AG04449 (cell line): ENCODE measurements around the gene TLL2.
A peak's percentile ranks its signal among the peaks of the same experiment; 100 is the strongest.

Source experiments
- CTCF ChIA-PET: fragments of 350-600 bp; formaldehyde crosslinking; extraction: SDS; loops from one replicate; lab custom pipeline; 2021; ENCODE audit warnings: antibody characterized with exemption; lab: Yijun Ruan, JAX
- POLR2A ChIA-PET: fragments of 400-600, 350-600 bp; formaldehyde crosslinking; extraction: SDS; loops from one replicate; lab custom pipeline; 2020; ENCODE audit warnings: antibody characterized with exemption, inconsistent platforms; lab: Yijun Ruan, JAX
- DNase-seq: peaks from one replicate; pipeline ENCODE4 v3.0.0-alpha.2; 2010; ENCODE audit warnings: low read depth, low spot score
- H3K4me3 ChIP-seq: 2 replicates; pipeline ENCODE4 v1.5.1; 2011; ENCODE audit warnings: low read depth, mild to moderate bottlenecking, control low read depth, low read length
- CTCF ChIP-seq: IDR thresholded peaks from one replicate; pipeline ENCODE4 v1.5.1; 2011; ENCODE audit warnings: mild to moderate bottlenecking, moderate library complexity, low read length, control low read depth, inconsistent platforms; ENCODE audit not compliant: insufficient read depth; ENCODE audit errors: missing control alignments

TLL2 gene

GRCh38 chr10:96380821-96381220 is 132.9 kb downstream of the TLL2 start:
- no peak overlapping the region for H3K4me3 ChIP-seq
- ChIA-PET CTCF (interaction anchor here (2.1 to 12.5 kb wide), 3 partner anchors 10 to 133 kb away, joined by 8 to 253 read pairs (median 10); partner anchors contain the start of gene TLL2), POLR2A (interaction anchor here (0.7 kb wide), 1 partner anchor 230 kb away, joined by 5 read pairs; no protein-coding TSS in a partner anchor)
- DNase-seq: no peak
- TF ChIP-seq CTCF: no peak

- ChIA-PET POLR2A (no interaction called here), CTCF (interaction anchor here (1.0 to 12.5 kb wide), 4 partner anchors 9 to 216 kb away, joined by 3 to 253 read pairs (median 9); partner anchors contain the start of gene TLL2)
- no peak overlapping the region for H3K4me3 ChIP-seq
- no peak for DNase-seq
- no peak for TF ChIP-seq CTCF
Observed at GRCh38 chr10:96379758-96380157, 134.0 kb downstream of the TLL2 start.

DNA sequence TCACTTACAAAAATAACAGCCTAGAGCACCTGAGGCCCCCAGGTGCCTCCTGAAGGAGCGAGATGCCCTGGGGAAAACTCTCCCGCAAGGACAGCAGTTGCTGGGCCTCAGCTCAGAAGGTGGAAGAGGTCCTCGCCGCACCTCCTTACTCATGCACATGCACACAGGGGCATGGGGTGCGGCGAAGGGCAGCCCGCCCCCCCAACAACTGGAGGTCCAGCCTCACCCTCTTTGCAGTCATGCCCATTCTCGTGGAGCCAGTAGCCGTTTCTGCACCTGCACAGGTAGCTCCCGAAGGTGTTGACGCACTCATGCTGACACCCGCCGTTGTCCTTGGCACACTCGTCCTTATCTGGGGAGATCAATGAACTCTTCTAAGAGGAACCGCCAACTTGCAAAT is 135.0 kb downstream of the TLL2 start:
- H3K4me3 ChIP-seq: no peak overlapping the region
- DNase-seq: no peak
- CTCF ChIA-PET: interaction anchor here (1.0 to 12.5 kb wide), 5 partner anchors 6 to 217 kb away, joined by 3 to 253 read pairs (median 10); partner anchors contain the start of gene TLL2
- POLR2A ChIA-PET: no interaction called here
- no peak for TF ChIP-seq CTCF

DNA sequence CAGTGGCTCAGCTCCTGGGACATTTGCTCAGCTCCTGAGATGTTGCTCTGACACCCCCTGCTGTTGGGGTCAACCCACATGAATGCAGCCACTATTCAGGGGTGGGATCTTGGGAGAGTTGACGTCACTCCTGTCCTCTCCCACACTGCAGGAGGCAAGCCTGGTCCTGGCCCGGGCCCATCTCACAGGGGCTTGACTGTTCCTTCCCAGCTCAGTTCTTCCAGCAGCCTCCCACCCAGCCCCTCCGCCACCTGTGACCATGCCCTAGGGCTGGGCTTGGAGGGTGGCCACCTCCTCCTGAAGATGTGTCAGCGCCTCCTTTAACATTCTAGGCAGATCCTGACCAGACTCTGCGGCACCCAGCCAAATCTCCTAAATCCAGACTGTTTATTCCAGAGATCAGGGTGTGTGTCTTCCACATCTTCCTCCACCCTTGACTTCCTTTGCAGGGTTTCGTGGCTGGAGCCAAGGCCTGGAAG is 135.9 kb downstream of the TLL2 start:
- H3K4me3 ChIP-seq: no peak overlapping the region
- ChIA-PET CTCF (interaction anchor here (0.7 to 12.5 kb wide), 13 partner anchors 7 to 833 kb away, joined by 3 to 253 read pairs (median 3); partner anchors contain the start of gene TLL2), POLR2A (no interaction called here)
- TF ChIP-seq CTCF: no peak
- no peak for DNase-seq

DNA sequence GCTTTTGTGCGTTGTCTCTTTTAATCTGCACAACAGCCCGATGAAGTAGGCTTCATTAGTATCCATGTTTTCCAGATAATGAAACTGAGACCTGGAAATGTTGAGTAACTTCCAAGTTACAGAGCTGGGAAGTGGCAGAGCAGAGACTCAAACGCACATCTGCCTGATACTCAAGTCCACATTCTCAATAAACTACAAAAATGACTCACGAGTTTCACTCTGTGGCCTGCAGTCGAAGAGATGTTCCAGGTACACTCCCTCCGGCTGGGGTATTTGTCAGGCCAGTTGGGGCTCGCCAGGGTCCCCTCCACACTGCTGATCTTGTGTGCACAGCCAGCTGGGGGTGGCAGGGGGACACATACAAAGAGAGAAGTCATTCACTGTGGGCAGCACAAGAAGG is 137.2 kb downstream of the TLL2 start:
- CTCF ChIA-PET: interaction anchor here (0.9 to 12.5 kb wide), 13 partner anchors 8 to 834 kb away, joined by 3 to 253 read pairs (median 4); partner anchors contain the start of gene TLL2
- DNase-seq: no peak
- no peak overlapping the region for H3K4me3 ChIP-seq
- TF ChIP-seq CTCF: no peak
- POLR2A ChIA-PET: no interaction called here

DNA sequence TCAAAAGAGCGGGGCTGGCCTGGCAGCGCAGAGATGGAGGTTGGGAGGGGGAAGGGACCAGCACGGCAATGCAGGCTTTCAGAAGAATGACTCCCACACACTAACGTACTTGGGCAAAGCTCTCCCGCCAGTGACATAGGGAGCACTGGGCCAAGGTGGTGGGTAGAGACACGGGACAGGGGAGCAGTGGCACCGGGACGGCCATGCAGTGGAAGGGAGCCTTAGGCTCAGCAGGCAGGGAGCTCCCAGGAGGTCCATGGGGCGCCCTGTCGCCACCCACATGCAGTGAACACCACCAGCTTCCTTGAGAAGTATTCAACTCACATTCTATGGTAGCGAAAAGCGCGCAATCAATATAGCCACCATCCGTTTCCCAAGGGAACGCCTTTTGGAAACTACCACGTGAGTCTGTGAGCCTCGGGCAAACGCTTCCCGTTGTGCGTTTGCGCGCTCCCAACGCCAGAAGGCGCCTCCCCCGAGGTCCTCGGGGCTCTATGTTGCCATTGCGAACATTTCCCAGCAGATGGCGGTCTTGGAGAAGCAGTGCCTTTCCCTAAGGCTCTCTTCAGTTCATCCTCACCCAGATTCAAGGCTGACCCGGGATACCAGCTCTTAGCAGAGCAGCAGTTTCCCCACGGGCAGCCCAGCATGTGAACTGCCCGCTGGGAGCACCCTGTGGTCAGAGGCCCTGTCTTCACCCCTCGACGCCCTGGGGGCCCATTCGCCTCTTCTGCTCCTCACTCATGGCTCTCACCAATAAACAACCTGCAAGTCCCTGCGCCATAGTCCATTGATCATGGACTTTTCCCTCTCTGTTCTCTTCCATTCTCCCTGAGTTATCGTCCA is 138.5 kb downstream of the TLL2 start:
- no peak for DNase-seq
- ChIA-PET CTCF (interaction anchor here (0.6 to 12.5 kb wide), 51 partner anchors 10 to 860 kb away, joined by 3 to 253 read pairs (median 5); partner anchors contain the start of genes LCOR, OPALIN and TLL2), POLR2A (interaction anchor here (0.7 to 1.2 kb wide), 3 partner anchors 137 to 457 kb away, joined by 4 to 5 read pairs (median 4); no protein-coding TSS in a partner anchor)
- H3K4me3 ChIP-seq: peak overlapping the region; percentile 58
- TF ChIP-seq CTCF: peak; percentile 97
